LNCaP clone FGC (cell line): ENCODE data around the gene ZEB2.

Experiments
- DNase-seq: peaks from one replicate; pipeline ENCODE4 v3.0.0-alpha.2; 2011; ENCODE audit warnings: low read depth
- H3K4me3 ChIP-seq: 2 replicates; pipeline ENCODE4 v1.5.1; 2011; ENCODE audit warnings: mild to moderate bottlenecking, low read depth, low read length, control low read depth
- TF ChIP-seq, protein P1 (sequence below): IDR thresholded peaks from 2 replicates; pipeline ENCODE4 v1.5.1; 2012; ENCODE audit warnings: mild to moderate bottlenecking; ENCODE audit not compliant: control insufficient read depth, insufficient read depth; ENCODE audit errors: extremely low read depth

The ZEB2 gene

DNA sequence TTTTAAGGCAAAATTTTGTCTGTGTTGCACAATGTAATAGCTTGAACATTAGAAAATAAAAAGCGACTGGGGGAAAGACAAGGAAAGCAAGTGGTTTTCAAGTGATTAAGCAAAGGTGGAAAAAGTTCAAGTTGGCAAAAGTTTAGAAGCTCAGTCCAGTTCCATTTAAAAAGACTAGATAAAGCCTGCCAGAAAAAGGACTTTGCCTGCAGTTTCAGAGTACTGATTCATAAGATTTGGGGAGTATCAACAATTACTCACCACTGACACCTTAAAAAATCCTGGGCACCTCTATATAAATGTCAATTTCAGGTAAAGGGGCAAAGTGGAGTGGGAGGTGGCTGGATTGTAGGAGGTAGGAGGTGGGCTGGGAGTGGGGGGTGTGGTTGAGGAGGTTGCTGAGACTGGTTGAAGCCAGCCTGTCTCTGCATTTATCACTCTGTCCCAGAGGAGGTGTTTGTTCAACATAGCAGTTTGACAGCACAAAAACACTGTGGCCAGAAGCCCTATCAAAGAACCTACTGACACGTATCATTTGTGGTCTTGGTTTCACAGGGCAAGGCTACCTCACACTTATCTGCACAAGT is 14.6 kb downstream of the ZEB2 start:
- DNase-seq: no peak
- no peak overlapping the region for H3K4me3 ChIP-seq
- TF ChIP-seq, protein P1, sequence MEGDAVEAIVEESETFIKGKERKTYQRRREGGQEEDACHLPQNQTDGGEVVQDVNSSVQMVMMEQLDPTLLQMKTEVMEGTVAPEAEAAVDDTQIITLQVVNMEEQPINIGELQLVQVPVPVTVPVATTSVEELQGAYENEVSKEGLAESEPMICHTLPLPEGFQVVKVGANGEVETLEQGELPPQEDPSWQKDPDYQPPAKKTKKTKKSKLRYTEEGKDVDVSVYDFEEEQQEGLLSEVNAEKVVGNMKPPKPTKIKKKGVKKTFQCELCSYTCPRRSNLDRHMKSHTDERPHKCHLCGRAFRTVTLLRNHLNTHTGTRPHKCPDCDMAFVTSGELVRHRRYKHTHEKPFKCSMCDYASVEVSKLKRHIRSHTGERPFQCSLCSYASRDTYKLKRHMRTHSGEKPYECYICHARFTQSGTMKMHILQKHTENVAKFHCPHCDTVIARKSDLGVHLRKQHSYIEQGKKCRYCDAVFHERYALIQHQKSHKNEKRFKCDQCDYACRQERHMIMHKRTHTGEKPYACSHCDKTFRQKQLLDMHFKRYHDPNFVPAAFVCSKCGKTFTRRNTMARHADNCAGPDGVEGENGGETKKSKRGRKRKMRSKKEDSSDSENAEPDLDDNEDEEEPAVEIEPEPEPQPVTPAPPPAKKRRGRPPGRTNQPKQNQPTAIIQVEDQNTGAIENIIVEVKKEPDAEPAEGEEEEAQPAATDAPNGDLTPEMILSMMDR: no peak

DNA sequence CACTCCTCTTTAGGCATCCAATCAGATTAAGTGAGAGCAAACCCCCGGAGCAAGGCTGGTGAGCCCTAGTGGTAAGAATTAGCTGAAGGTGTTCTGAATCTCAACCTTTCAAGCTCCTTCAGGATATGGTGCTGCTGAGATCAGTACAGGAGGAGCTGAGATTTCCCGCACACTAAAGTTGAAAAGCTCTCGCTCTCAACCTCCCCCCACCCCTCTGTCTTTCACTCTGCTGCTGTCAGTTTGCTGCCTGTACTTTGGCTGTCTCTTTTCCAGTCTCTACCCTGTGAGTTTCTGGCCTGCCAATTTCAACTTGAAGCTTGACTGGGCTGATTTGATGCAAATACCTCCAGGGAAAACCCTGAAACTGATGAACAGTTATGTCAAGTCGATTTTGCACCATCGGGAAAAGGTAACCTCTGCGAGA is 15.7 kb downstream of the ZEB2 start:
- TF ChIP-seq, protein P1: no peak
- H3K4me3 ChIP-seq: no peak overlapping the region
- DNase-seq: no peak

DNA sequence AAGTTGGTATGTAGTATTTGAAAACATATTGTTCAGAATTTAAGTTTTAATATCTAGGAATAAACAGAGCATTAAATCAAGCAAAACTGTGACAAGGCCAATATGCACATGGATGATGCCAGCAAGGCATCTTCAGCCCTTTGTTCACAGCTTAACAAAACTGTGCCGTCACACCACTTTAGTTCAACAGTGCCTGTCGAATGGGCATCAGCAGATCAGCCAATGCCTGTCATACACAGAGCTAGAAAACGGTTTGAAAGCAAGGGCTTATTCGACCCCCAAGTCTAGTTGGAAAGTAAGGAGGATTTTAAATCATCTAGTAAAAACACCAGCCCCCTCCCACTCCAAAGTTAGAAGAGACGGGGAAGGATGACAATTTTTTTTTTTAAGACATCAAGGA is 16.7 kb downstream of the ZEB2 start:
- TF ChIP-seq, protein P1: no peak
- no peak for DNase-seq
- no peak overlapping the region for H3K4me3 ChIP-seq

- no peak overlapping the region for H3K4me3 ChIP-seq
- TF ChIP-seq, protein P1: no peak
- DNase-seq: no peak
These were observed 17.6 kb downstream of the ZEB2 start for GRCh38 chr2:144502369-144502768.

DNA sequence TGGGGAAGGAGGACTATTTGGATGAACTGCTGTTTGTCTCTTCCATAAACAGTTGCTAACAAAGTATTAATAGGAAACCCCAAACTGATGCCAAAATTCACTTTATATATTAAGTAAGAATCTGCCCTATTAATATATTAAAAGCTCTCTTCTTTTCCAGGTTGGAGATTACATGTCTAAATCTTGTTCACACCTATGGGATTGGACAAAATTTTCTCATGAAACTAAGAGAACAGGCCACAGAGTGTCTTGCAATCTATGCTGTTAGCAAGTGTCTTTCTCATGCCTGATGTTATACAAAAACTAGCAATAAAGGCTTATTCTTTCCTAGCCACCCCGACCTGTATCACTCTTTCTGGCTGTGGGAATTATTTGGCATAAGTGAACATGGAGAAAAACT is 18.3 kb downstream of the ZEB2 start:
- TF ChIP-seq, protein P1: no peak
- no peak for DNase-seq
- no peak overlapping the region for H3K4me3 ChIP-seq

- TF ChIP-seq, protein P1: no peak
- no peak for DNase-seq
These were observed 18.8 kb downstream of the ZEB2 start for GRCh38 chr2:144501118-144501517.

GRCh38 chr2:144500563-144500962 is 19.4 kb downstream of the ZEB2 start:
- TF ChIP-seq, protein P1: no peak
- DNase-seq: no peak
- H3K4me3 ChIP-seq: no peak overlapping the region

More at GRCh38 chr2:144501118-144501517, 18.8 kb downstream of the ZEB2 start:
- no peak overlapping the region for H3K4me3 ChIP-seq
